ENCODE results near the gene RCOR2.

Gene RCOR2

DNA sequence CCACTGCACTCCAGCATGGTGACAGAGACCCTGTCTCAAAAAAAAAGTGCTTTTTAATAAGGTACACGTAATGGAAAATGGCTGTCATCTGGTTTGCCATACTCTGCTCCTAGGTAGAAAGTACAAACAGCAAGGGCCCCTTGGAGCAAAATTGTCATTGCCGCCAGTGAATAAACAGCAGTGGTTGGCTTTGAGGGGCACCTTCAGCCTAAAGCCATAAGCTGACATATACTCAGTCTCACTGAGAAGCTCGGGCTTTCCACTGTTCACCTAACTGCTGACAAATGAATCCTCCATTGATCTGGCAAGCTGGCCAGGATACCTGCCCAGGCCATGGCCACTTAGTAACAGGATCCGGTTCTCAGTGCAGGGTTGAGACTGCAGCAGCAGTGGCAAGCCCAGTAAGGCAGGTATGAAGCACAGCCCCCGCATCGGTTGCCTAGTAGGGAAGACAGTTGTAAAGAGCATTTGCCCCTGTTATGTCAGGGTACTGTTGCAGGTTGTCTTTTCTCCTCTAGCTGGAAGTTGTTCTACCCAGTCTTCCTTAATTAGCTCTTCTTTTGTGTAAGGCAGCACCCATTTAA is 39.2 kb downstream of the RCOR2 start:
- DNase-seq (ENCODE audit: extremely low spot score): no peak
- TF ChIP-seq, protein P1, sequence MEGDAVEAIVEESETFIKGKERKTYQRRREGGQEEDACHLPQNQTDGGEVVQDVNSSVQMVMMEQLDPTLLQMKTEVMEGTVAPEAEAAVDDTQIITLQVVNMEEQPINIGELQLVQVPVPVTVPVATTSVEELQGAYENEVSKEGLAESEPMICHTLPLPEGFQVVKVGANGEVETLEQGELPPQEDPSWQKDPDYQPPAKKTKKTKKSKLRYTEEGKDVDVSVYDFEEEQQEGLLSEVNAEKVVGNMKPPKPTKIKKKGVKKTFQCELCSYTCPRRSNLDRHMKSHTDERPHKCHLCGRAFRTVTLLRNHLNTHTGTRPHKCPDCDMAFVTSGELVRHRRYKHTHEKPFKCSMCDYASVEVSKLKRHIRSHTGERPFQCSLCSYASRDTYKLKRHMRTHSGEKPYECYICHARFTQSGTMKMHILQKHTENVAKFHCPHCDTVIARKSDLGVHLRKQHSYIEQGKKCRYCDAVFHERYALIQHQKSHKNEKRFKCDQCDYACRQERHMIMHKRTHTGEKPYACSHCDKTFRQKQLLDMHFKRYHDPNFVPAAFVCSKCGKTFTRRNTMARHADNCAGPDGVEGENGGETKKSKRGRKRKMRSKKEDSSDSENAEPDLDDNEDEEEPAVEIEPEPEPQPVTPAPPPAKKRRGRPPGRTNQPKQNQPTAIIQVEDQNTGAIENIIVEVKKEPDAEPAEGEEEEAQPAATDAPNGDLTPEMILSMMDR (IDR thresholded peaks at IDR 0.05; ENCODE audit: control extremely low read depth, extremely low read depth, low read depth, missing control alignments): no peak
- POLR2A ChIA-PET: interaction anchor here (0.6 kb wide), 1 partner anchor 1546 kb away, joined by 3 read pairs; no protein-coding TSS in a partner anchor
- CTCF ChIA-PET: interaction anchor here (1.0 to 9.3 kb wide), 4 partner anchors 12 to 109 kb away, joined by 3 to 95 read pairs (median 4); partner anchors contain the start of genes MARK2 and ZFTA

DNA sequence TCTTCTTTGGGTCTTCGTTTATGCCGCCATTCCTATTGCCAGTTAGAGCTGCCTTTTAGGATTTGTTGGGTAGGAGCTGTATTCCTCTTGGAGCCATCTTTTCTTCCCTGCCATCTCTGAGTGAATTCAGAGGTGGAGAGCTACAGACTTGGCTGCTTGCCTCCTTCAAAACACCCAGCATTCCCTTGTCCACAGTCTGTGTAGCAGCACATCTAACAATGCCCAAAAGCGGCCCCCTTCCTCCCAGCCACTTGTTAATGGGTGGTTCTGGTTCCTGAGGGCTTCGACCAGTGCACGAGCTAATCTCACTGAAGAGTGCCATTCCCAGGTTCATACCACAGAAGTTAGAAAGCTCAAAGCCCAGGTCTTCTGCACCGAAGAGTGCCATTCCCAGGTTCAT is 40.3 kb downstream of the RCOR2 start:
- CTCF ChIA-PET: interaction anchor here (1.0 to 9.3 kb wide), 6 partner anchors 8 to 269 kb away, joined by 3 to 95 read pairs (median 6); partner anchors contain the start of gene MARK2
- POLR2A ChIA-PET: interaction anchor here (0.6 to 0.7 kb wide), 2 partner anchors 21 to 1002 kb away, joined by 4 to 6 read pairs; no protein-coding TSS in a partner anchor

DNA sequence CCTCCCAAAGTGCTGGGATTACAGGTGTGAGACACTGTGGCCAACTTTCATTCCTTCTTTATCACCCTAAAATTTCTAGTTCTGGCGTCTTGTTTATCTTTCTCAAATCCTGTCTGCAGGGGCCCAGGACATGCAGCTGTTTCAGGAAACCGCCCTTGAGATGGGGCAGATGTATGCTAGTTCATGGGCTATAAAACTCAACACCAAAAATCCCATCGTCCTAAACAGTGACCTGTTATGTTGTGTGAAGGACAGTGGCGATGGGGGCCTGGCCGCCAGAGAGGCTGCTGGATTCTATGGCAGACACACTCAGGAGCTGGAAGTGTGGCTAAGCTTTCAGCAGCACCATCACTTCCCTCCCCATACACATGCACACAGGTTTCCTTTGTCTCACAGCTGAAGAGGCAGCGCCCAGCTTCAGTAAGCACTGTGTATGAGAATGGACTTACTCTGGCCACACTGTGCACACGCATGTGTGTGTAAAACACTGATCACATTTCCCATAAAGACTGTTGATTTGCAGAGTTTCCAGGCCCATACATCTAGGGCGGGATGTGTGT is 41.4 kb downstream of the RCOR2 start:
- ChIA-PET POLR2A (no interaction called here), CTCF (interaction anchor here (1.0 to 9.3 kb wide), 8 partner anchors 9 to 270 kb away, joined by 3 to 95 read pairs (median 5); partner anchors contain the start of gene MARK2)
- DNase-seq (ENCODE audit: extremely low spot score): no peak
- TF ChIP-seq, protein P1 (IDR thresholded peaks at IDR 0.05; ENCODE audit: control extremely low read depth, extremely low read depth, low read depth, missing control alignments): no peak

More for the DNA sequence above, 40.3 kb downstream of the RCOR2 start:
- no peak for DNase-seq (ENCODE audit: extremely low spot score)
- TF ChIP-seq, protein P1 (IDR thresholded peaks at IDR 0.05; ENCODE audit: control extremely low read depth, extremely low read depth, low read depth, missing control alignments): no peak

DNA sequence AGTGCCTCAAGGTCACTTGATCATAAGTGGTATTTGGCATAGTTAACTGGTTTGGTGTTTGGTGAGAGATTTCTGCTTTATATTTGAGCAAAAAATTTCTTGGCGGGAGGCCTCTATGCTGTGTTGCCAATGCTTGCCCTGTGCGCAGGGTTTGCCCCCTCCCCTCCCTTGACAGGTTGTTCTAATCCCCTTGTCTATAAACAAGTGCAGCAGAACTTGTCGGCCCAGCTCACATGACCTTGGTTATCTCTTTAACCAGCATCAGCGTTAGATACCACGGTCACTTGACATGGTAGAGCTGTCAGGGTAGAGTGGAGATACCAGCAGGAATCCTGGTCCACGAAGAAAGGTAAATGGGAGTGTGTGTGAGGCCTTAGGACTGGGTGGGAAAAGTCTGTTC is 42.5 kb downstream of the RCOR2 start:
- TF ChIP-seq, protein P1 (IDR thresholded peaks at IDR 0.05; ENCODE audit: control extremely low read depth, extremely low read depth, low read depth, missing control alignments): no peak
- no peak for DNase-seq (ENCODE audit: extremely low spot score)
- CTCF ChIA-PET: interaction anchor here (1.2 to 9.3 kb wide), 4 partner anchors 10 to 106 kb away, joined by 3 to 95 read pairs (median 6); partner anchors contain the start of genes MARK2 and ZFTA
- POLR2A ChIA-PET: no interaction called here

DNA sequence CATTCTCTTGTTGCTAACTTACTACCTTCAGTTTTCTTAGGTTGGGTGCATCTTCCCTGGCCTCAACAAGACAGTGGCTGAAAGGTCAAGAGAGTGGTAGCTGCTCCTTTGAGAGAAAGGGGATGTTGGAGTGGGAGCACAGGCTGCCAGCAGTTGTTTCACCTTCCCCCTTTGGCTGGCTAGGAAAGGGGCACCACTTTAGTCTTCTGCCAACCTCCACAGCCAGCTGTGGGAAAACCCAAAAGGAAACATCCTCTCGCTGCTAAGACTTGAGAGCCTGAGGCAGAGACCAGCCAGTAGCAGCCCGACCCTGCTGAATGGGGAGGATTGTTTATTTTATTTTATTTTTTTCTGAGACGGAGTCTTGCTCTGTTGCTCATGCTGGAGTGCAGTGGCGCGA is 43.7 kb downstream of the RCOR2 start:
- ChIA-PET CTCF (interaction anchor here (1.2 to 9.3 kb wide), 6 partner anchors 10 to 105 kb away, joined by 3 to 95 read pairs (median 6); partner anchors contain the start of genes MARK2 and ZFTA), POLR2A (interaction anchor here (1.1 kb wide), 1 partner anchor 35 kb away, joined by 3 read pairs; the partner anchor contains the start of gene MARK2)
- TF ChIP-seq, protein P1 (IDR thresholded peaks at IDR 0.05; ENCODE audit: control extremely low read depth, extremely low read depth, low read depth, missing control alignments): no peak

DNA sequence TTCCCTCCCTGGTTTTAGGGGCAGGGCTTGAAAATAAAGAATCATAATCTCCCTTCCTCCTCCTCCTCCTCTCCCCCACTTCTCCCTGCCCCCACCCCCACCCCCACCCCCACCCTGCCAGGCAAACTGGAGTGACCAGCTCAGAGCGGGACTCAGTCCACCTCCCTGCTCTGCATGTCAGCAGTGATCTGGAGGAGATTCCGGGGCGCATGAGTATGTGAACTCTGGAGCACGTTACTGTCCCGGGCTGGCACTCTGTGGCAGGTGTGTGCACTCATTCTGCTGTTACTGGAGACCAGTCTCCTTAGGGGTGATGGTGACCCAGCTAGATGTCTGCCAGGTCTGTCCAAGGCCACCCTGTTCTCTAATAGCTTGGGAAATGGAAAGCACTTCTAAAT is 44.2 kb downstream of the RCOR2 start:
- CTCF ChIA-PET: interaction anchor here (1.1 to 9.3 kb wide), 10 partner anchors 10 to 76 kb away, joined by 3 to 95 read pairs (median 5); partner anchors contain the start of gene MARK2
- POLR2A ChIA-PET: interaction anchor here (1.1 kb wide), 1 partner anchor 34 kb away, joined by 3 read pairs; the partner anchor contains the start of gene MARK2
- TF ChIP-seq, protein P1 (IDR thresholded peaks at IDR 0.05; ENCODE audit: control extremely low read depth, extremely low read depth, low read depth, missing control alignments): no peak
- DNase-seq (ENCODE audit: extremely low spot score): no peak

More for the DNA sequence above, 43.7 kb downstream of the RCOR2 start:
- DNase-seq (ENCODE audit: extremely low spot score): no peak

Data from GM10248 (cell line).